ENCODE results near the gene DCPS.
"Not testable (repeated sequence)": the region's sequence is repeated elsewhere in the genome, so short reads cannot be mapped to it uniquely, and the experiment has no call there.

Gene DCPS

DNA sequence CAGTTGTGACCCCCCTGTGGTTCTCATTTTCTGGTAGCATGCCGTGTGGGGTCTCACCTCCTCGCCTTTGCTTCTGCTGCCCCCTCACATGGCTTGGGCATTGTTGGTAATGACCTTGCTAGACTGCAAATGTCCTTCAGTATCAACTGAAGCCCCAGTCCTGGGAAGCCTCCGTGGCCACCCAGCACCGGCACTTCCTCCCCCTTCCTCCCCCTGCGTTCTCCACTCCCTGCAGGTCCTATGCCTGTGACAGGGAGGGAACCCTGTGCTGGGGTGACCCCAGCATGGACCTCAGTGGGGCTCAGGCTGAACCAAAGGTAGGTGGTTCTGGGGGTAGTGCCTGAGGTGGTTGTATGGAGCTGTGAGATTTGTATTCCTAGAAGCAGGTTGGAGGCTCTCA lies 57.5 kb downstream of the DCPS start:
- no peak for DNase-seq

DNA sequence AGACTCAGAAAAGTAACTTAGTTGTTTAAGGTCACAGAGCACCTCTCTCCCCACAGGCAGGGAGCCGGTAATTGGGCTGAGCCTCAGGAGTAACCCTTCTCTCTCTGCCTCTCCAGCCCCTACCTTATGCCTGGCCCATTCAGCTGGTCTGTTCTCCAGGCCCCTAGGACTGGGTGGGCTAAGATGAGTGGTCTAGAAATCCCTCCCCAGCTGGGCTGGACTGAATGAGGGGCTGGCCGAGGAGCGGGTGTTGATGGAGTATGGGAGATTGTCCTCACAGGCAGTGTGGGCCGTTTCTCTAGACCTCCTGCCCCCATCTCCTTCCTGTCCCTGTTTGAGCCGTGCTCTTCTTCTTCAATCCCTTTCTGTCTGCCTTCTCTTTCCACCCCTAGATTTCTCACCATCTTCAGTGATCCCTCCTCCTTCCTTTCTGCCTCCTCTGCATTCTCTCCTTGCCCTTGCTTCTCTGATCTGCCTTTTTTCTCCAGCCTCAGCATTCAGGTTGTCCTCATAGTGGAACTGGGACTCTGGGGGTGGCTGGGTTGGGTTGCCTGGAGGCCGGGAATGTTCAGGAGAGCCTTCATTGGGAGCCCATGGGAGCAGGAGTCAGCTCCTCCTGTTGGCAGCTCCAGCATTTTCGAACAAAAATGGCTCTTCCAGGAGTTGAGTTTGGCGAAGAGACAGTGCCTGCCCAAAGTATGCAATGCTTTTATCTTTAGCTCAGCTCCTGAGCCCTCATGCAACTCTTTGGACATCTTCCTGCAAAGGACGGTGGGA lies 59.2 kb downstream of the DCPS start:
- DNase-seq (no peak), ATAC-seq (no peak)

More for the DNA sequence above, 57.5 kb downstream of the DCPS start:
- no peak for ATAC-seq

DNA sequence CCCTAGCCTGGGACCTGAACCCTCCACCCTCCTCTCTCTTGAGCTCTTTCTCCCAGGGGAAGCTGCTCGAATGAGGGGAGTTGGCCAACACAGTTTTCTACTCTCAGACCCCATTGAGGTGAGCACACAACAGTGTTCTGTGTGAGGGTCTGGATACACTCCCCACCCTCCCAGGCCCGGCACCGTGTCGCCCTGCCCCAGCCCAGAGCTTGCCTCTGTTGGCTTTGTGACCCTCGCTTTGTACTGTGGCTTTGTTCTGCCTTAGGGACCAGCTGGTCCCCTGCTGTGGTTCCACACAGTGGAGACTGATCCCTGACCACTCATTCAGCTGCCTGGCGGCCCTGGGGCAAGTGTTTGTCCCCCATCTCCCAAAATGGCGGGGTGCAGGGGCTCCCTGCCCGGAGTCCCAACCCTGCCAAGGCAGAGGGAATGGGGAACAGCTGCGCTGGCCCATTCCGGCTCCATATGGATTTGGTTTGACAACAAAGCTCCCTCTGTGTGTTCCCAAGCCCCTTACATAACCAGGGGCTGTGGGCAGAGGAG lies 59.9 kb downstream of the DCPS start:
- no peak for ATAC-seq
- no peak for DNase-seq

DNA sequence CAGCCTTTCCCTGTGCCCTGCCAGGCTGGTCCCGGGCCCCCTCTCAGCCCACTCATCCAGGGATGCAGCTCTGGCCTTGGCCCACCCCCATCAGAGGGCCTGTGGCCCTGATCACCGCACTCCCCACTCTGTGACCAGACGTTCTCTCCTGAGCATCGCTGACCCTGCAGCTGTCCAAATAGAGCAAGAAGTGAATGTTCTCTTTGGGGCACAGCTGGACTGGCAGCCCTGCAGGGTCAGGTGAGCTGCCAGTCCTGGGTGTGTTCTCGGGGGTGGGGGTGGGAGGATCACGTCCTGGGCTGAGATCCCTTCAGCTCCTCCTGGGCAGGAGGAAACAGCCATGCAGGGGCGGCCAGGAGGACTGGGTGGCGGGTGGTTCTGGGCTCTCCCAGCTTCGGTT lies 60.9 kb downstream of the DCPS start:
- not testable (repeated sequence) for ATAC-seq, DNase-seq

DNA sequence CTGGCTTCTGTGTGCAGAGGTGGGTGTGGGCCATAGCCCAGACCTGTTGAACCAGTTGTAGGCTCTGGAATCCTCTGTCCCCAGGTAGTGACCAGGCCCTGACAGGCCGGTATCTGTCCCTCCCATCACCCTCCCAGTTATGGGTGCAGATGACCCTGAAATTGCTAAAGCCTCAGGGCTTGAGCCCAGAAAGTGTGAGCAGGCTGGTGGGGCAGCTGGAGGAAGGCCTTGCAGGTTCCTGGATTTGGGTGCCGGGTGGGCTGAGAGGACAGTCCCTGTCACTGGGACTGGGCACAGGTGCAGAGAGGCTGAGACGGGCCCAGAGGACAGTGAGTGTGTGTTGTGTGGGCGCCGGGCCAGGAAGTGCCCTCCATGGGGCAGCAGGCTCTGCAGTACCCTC lies 61.6 kb downstream of the DCPS start:
- DNase-seq, ATAC-seq: not testable (repeated sequence)

DNA sequence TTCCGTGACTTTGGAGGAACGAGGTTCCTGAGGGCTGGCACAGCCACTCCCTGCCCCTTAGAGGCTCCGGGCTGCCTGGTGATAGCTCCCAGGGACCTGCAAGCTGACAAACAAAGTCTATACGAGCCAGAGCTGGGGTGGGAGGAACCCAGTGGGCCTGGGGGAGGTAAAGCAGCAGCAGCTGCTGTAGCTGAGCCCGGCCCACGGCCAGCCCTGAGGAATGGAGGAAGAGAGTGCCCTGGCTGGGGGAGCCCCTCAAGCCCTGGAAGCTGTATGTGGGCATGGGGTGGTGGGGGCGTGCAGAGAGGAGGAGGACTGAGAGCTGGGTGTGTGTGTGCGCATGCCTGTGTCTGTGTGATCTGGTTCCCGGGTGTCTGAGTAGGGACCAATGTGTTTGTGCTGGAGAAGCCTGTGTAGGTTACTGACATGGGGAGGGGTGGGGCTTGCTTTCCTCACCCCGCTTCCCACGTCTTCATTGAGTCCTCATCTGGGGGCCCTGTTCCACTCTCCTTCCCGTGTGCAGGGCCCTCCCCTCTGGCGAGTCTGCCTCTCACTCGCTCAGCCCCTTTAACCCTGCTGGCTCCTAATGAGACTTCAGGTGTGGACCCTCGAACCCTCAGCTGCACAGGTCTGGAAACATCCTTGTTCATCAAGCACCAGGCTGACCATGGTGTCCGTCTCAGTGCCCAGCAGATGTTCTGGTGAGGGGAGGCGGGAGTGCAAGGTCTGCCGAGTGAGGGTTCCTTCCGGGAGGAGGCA lies 62.4 kb downstream of the DCPS start:
- ATAC-seq (no peak), DNase-seq (no peak)

DNA sequence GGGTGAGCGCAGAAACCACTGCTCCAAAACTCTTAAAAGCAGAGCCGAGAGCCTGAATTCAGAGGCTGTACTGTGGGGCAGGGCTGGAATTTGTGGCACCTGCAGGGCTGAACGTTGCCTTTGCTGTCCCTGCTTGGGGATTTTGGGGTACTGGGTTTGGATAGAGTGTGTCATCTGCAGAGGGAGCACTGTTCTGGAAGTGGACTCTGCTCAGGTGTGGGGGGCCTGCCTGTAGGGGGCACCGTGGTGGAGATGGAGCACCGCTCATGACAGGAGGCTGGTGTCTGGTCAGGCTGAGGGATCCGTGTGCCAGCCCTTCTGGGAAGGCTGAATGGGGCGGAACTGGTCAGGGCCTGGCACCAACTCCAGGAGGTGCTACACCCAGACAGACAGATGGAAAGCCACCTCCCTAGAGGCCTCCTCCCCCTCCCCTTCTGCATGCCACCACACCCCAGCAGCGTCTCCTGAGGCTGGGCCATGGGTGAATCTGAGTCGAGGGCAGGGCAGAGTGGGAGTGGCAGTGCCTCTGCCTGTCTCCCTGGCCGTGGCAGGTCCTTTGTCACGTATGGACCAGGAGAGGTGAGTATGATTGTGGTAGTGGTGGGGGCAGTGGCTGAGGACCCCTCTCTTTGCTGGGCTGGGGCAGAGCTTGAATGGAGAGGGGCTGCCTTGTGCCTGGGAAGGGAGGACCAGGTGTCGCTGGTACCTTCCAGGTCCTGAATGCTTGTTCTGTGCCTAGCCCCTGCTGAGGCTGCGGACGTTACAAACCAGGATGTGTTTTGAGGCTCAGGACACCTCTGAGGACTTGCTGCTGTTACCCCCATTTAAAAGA lies 63.2 kb downstream of the DCPS start:
- DNase-seq, ATAC-seq: not testable (repeated sequence)

DNA sequence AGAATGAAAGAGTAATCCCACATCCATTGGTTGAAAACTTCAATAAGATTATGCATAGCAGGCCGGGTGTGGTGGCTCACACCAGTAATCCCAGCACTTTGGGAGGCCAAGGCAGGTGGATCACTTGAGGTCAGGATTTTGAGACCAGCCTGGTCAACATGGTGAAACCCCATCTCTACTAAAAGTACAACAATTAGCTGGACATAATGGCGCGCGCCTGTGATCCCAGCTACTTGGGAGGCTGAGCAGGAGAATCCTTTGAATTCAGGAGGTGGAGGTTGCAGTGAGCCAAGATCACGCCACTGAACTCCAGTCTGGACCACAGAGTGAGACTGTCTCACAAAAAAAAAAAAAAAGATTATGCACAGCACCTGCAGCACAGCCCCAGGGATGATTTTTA lies 63.9 kb downstream of the DCPS start:
- not testable (repeated sequence) for ATAC-seq, DNase-seq

DNA sequence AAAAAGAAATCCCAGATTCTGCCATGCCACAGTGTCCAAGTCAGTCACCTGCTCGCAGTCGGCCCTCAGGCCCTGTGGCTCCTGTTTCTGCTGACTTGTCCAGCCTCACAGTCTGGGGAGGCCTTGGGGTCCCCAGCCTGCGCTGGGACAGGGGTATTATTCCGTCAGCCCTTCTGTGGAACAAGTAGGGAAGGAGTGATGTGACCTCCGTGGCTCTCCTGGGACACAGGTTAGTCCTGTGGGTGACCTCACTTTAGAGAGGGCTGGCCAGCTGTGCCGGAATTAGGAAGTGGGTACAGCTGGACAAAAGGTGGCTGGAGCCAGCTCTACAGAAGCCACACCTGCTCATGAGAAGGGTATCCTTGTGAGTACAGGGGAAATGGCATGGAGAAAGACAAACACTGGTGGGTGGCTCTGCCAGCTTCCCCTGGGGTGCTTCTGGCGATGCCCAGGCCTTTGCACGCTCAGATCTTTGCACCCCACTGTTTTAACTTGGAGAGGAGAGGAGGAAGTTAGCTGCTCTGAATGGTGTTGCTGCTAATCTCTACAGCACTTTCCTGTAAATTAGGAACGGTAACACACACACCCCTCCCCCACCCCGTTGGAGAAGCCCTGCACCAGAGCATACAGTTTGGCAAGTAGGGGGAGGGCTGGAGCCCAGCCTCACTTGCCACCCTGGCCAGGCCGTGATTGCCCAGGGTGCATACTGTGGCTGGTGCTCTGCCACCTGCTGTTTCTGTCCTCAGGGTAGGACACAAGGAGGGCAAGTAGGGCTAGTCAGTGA lies 64.7 kb downstream of the DCPS start:
- DNase-seq, ATAC-seq: not testable (repeated sequence)

DNA sequence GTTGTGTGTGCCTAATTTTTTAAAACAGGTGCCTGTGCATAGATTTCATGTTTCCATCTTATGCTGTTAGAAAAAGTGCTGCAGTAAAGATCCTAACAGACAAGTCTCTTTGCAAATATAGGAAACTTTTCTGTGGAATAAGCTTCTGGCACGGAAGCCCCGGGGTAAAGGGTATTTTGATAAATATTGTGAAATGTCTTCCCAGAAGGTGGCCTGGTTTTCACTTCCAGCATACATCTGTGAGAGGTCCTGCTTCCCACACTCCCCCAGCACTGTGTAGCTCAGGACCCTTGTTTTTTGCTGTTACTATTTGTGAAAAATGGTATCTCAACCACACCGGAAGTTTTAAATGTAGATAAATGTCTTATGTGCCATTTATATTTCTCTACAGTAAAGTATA lies 66.2 kb downstream of the DCPS start:
- DNase-seq: no peak
- no peak for ATAC-seq

DNA sequence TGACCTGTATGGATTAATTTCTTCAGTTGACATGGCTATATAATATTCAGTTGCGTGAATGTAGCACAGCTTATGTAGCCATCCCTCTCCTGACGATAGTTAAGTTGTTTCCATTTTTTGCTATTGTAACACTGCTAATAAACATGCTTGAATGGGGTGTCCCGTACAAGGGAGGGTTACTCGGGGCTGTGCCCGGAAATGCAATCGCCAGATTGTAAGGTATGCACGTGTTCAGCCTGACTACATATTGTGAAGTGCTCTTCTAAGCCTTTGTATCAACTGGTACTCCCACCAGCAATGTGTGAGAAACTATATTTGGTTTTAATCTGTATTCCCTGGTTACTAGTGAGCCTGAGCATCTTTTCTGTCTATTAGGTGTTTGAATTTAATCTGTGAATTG lies 67.7 kb downstream of the DCPS start:
- ATAC-seq: no peak
- no peak for DNase-seq

DNA sequence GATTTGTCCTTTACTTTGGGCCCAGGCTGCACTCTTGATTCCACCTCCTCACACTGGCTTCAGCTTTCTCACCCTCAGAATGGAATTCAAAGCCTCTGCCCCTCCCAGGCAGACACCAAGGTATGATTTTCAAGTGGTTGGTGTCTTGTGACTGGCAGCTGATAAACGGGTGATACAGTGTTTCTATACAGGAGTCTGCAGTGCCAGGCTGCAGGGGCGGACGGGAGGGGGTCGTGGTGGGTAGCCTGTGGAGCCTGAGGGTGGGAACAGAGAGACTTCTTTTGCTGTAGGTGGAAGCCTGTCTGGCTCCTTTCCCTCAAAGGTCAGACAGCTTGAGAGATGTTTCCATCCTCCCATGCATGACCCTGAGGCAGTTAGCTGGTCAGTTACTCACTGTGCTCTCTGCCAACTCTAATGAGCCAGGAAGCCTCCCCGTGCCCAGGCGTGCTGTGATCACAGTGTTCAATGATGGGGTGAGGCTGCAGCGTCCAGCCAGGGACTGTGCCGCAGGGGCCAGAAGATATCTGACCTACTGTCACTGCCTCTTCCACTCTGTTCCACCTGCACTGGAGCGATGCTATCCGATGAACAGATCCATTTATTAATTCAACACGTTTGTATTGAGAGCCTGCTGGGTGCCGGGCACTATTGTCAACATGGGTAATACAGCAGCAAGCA lies 69.7 kb downstream of the DCPS start:
- not testable (repeated sequence) for DNase-seq, ATAC-seq

DNA sequence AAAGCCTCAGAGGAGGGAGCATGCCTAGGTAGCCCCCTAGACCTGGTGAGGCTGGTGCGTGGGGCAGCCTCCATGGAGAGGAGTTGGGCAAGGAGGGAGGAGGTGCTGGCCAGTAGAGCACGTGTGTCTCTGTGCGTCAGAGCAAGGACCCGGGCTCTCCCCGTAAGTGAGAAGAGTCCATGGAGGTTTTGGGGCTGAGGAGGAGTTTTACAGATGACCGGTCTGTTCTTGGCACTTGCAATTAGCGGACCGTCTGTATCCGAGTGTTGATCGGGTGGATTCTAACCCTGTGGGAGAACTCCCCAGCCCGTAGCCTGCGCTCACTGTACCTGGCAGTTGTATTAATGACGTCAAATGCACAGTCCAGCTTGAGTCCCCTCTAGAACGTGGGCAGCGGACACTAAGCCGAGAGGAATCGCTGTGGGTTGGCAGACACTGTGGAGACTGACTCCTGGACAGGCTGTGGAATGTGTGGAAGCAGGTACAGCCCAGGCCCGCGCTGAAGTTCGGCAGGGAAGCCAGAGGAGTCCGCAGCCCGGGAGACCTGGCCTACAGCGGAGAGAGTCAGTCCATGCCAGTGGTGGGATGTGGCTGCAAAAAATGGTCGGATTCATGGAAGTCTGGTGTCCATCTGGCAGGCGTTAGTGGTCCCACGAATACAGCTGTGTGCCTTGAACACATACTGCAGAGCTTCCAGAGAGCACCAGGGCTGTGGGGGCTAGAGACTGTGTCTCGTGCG lies 70.9 kb downstream of the DCPS start:
- not testable (repeated sequence) for DNase-seq, ATAC-seq

DNA sequence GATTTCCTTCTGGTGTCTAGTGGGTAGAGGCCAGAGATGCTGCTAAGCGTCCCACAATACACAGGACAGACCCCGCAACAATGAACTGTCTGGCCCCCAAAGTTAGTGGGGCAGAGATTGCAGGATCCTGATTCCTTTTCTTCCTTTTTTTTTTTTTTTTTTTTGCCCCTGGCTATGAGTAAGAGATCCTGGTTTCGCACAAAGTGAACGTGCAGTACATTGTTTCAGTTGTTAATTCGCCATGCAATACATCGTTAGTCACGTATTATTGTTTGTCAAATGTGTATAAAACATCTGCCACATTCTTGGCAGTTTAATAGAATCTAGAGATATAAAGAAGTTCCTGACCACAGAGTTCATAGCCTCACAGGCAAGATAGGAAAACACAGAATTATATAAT lies 71.9 kb downstream of the DCPS start:
- DNase-seq (no peak), ATAC-seq (no peak)

DNA sequence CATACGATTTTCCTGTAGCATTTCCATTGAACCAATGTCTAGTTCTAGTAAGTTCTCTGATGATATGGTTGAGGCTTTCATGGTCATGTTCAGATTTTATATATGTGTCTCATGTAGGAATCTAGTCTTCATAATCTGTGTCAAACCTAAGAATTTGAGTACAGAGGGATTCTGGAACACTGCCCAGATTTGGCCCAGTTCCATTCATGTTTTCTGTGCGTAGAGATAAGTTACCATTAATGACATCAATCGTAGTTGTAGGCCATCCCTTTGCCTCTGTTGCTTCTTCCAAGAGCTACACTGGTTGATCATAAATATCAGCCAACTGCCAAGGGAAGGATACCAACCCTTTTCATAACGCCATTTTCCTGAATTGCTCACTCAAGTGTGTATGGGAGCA lies 74.9 kb downstream of the DCPS start:
- no peak for ATAC-seq
- no peak for DNase-seq

DNA sequence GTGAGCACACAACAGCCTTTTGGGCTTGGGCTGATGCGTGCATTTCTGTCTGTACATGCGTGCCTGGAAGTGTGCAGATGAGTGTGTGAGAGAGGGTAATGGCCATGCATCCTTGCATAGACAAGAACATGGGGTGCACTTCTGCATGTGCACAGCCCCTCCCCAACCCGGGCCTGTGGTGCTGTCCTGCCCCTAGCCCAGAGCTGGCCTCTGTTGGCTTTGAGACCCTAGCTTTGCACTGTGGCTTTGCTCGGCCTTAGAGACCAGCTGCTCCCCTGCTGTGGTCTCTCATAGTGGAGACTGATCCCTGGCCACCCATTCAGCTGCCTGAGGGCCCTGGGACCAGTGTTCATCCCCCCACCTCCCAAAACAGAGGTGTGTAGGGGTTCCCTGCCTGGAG lies 77.0 kb downstream of the DCPS start:
- ATAC-seq (no peak), DNase-seq (no peak)

DNA sequence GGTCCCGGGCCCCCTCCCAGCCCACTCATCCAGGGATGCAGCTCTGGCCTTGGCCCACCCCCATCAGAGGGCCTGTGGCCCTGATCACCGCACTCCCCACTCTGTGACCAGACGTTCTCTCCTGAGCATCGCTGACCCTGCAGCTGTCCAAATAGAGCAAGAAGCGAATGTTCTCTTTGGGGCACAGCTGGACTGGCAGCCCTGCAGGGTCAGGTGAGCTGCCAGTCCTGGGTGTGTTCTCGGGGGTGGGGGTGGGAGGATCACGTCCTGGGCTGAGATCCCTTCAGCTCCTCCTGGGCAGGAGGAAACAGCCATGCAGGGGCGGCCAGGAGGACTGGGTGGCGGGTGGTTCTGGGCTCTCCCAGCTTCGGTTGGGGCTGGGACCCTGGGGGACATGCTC lies 78.1 kb downstream of the DCPS start:
- ATAC-seq, DNase-seq: not testable (repeated sequence)

DNA sequence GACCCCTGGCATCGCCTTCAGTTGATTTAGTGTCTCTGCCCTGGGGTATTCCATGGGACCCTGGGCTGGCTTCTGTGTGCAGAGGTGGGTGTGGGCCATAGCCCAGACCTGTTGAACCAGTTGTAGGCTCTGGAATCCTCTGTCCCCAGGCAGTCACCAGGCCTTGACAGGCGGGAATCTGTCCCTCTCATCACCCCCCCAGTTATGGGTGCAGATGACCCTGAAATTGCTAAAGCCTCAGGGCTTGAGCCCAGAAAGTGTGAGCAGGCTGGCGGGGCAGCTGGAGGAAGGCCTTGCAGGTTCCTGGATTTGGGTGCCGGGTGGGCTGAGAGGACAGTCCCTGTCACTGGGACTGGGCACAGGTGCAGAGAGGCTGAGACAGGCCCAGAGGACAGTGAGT lies 78.8 kb downstream of the DCPS start:
- not testable (repeated sequence) for ATAC-seq, DNase-seq

DNA sequence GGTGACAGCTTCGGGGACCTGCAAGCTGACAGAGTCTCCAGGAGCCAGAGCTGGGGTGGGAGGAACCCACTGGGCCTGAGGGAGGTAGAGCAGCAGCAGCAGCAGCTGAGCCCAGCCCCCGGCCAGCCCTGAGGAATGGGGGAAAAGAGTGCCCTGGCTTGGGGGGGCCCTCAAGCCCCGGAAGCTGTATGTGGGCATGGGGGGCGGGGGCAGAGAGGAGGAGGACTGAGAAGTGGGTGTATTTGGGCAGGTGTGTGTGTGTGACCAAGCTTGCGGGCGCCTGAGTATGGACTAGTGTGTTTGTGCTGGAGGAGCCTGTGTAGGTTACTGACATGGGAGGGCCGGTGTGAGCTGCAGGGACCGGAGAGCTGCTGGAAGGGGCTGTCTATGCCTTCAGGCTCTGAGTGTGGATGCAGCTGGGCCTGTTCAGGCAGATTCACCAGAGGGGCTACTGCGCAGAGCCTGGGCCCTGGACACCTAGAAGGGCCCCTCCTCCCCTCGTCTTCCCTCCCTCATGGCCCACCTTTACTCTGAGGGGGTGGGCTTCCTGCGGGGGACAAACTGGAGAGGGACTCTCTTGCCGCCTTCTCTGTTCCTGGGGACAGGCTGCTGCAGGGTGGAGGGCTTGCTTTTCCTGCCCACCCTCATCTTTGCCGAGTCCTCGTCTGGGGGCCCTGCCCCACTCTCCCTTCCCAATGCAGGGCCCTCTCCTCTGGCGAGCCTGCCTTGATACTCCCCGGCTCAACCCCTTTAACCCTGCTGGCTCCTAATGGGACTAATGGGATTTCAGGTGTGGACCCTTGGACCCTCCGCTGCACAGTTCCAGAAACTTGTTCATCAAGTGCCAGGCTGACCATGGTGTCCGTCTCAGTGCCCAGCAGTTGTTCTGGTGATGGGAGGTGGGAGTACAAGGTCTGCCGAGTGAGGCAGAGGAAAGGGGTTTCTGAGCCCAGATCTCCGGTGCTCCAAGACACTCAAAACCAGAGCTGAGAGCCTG lies 79.8 kb downstream of the DCPS start:
- no peak for ATAC-seq
- DNase-seq: no peak
